Measurements from ENCODE around the gene CALML5. TPM values are rescaled to one million over a fixed set of nuclear protein-coding genes. Genes with fewer than 3 reads are reported as not detected.

CALML5 gene
- total RNA-seq, 1 experiment from 2014 or later, result not detected

DNA sequence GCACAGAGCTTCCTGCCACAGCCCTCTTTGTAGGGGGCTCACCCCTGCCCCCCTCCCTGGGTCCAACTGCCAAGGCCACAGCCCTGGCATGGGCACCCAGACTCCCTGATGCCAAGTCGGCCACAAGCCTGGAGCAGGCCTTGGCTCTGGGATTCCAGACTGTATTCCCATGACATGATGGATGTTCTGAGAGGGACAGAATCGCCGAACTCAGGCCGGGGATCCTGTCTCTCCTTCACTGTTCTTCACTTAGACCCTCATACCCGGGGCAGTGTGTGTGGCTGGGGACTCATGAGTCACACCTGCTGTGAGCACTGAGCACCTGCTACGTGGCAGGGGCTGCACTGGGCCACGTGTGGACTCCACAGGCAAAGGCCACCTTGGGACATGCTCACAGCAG, 7.9 kb downstream of the CALML5 start:
- H3K27ac Mint-ChIP-seq (ENCODE audit: low read depth, unreplicated experiment), result no peak overlapping the region
- H3K9me3 Mint-ChIP-seq (ENCODE audit: unreplicated experiment), result no peaks in the 10 kb centered on the region
- no peak for DNase-seq (ENCODE audit: unreplicated experiment)
- peaks cover 9% of the 10 kb centered on the region for H3K36me3 Mint-ChIP-seq (ENCODE audit: insufficient read depth, unreplicated experiment)
- intact Hi-C loops (cut with micrococcal nuclease), result no loop called here
- ChIA-PET CTCF (no interaction called here), POLR2A (interaction anchor here (3.6 kb wide), 1 partner anchor 118 kb away, joined by 14 read pairs; no protein-coding TSS in a partner anchor)
- H3K4me1 Mint-ChIP-seq (ENCODE audit: insufficient read depth, unreplicated experiment), result peaks cover 14% of the 10 kb centered on the region
- H3K27me3 Mint-ChIP-seq (ENCODE audit: insufficient read depth, unreplicated experiment), result no peaks in the 10 kb centered on the region
- TF ChIP-seq, protein P1, sequence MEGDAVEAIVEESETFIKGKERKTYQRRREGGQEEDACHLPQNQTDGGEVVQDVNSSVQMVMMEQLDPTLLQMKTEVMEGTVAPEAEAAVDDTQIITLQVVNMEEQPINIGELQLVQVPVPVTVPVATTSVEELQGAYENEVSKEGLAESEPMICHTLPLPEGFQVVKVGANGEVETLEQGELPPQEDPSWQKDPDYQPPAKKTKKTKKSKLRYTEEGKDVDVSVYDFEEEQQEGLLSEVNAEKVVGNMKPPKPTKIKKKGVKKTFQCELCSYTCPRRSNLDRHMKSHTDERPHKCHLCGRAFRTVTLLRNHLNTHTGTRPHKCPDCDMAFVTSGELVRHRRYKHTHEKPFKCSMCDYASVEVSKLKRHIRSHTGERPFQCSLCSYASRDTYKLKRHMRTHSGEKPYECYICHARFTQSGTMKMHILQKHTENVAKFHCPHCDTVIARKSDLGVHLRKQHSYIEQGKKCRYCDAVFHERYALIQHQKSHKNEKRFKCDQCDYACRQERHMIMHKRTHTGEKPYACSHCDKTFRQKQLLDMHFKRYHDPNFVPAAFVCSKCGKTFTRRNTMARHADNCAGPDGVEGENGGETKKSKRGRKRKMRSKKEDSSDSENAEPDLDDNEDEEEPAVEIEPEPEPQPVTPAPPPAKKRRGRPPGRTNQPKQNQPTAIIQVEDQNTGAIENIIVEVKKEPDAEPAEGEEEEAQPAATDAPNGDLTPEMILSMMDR (IDR thresholded peaks at IDR 0.05; ENCODE audit: unreplicated experiment), result no peak
- H3K4me3 Mint-ChIP-seq (ENCODE audit: unreplicated experiment), result no peak overlapping the region
- no TSS peak for BruUV-seq (replicated peaks)

DNA sequence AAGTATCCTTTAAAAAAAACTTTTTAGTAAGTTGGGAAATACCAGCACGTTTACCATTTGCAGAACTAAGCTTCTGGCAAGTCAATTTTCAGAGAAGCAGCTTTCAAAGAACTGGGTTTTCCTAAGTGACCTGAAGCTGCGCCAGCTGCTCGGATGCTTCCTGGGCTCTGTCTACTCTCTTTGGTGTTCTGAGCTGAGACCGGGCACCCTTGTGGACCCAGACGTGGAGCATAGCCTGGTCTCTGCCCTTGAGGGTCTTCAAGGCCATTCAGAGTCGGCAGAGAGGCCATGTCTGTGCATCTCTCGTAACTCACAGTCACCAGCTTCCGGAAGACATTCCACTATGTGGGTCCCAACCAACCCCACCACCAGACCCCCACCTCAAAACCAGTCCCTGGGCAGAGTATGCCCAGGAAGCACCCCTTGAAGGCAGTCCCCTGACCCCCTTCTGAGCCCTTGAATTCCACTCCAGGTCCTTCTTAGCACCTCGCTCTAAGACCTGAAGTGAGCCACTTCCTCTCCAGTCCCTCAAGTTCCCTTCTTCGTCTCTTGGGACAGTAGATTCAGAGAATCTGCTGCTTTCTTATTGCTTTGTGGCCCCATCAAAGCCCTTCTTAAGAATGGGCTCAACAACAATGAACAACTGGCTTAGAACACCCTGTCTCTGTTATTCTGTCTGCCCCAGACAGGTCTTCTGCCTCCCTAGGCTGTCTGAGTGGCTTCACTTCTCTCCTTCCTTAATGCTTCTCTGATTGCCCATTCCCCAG, 8.5 kb downstream of the CALML5 start:
- Mint-ChIP-seq H3K4me3 (ENCODE audit: unreplicated experiment) (no peak overlapping the region), H3K9me3 (ENCODE audit: unreplicated experiment) (no peaks in the 10 kb centered on the region), H3K27me3 (ENCODE audit: insufficient read depth, unreplicated experiment) (no peaks in the 10 kb centered on the region), H3K27ac (ENCODE audit: low read depth, unreplicated experiment) (no peak overlapping the region), H3K36me3 (ENCODE audit: insufficient read depth, unreplicated experiment) (peaks cover 9% of the 10 kb centered on the region), H3K4me1 (ENCODE audit: insufficient read depth, unreplicated experiment) (peaks cover 14% of the 10 kb centered on the region)
- CTCF ChIA-PET, result interaction anchor here (0.8 kb wide), 1 partner anchor 132 kb away, joined by 4 read pairs; no protein-coding TSS in a partner anchor
- TF ChIP-seq, protein P1 (IDR thresholded peaks at IDR 0.05; ENCODE audit: unreplicated experiment), result no peak
- BruUV-seq (replicated peaks), result no TSS peak
- no peak for DNase-seq (ENCODE audit: unreplicated experiment)
- intact Hi-C loops (cut with micrococcal nuclease), result no loop called here
- POLR2A ChIA-PET, result interaction anchor here (0.8 to 3.6 kb wide), 8 partner anchors 10 to 123 kb away, joined by 3 to 63 read pairs (median 24); no protein-coding TSS in a partner anchor

DNA sequence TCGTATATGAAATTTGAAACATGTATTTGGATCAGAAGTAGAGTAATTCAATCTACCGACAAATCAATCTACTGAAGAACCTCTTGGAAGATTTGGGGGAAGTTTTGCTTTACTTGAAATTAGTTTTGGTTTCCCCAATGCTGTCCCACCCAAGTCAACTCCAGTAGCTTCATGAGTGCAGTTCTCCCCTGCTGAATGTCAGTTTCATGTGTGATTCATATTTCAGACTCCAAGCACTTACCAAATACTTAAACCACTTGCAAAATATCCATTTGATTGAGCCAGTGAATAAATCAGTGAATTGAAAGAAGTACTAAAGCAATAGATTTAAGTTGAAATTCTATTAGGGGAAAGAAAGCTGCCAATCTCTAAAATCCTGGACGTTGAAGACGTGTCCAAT, 9.3 kb downstream of the CALML5 start:
- H3K27me3 Mint-ChIP-seq (ENCODE audit: insufficient read depth, unreplicated experiment), result no peaks in the 10 kb centered on the region
- POLR2A ChIA-PET, result interaction anchor here (0.8 to 3.6 kb wide), 9 partner anchors 11 to 139 kb away, joined by 3 to 63 read pairs (median 20); no protein-coding TSS in a partner anchor
- CTCF ChIA-PET, result interaction anchor here (0.8 kb wide), 1 partner anchor 132 kb away, joined by 4 read pairs; no protein-coding TSS in a partner anchor

More for the DNA sequence above, 9.3 kb downstream of the CALML5 start:
- no peak for DNase-seq (ENCODE audit: unreplicated experiment)
- Mint-ChIP-seq H3K9me3 (ENCODE audit: unreplicated experiment) (no peaks in the 10 kb centered on the region), H3K27ac (ENCODE audit: low read depth, unreplicated experiment) (no peak overlapping the region), H3K4me3 (ENCODE audit: unreplicated experiment) (no peak overlapping the region), H3K4me1 (ENCODE audit: insufficient read depth, unreplicated experiment) (peaks cover 14% of the 10 kb centered on the region), H3K36me3 (ENCODE audit: insufficient read depth, unreplicated experiment) (peaks cover 9% of the 10 kb centered on the region)
- intact Hi-C loops (cut with micrococcal nuclease), result no loop called here
- TF ChIP-seq, protein P1 (IDR thresholded peaks at IDR 0.05; ENCODE audit: unreplicated experiment), result no peak
- no TSS peak for BruUV-seq (replicated peaks)

Measured in MCF 10A (cell line).